ENCODE measurements around the gene KCNB1.
A peak's percentile ranks its signal among the peaks of the same experiment; 100 is the strongest.

KCNB1 gene

GRCh38 chr20:49384437-49385434 lies 97.7 kb downstream of the KCNB1 start:
- peak; percentile 60 for DNase-seq

- DNase-seq, result peak; percentile 56
These were observed 100.6 kb downstream of the KCNB1 start for GRCh38 chr20:49381558-49382493.

- DNase-seq, result no peak
These were observed 102.1 kb downstream of the KCNB1 start for GRCh38 chr20:49380337-49380780.

GRCh38 chr20:49379338-49379737 lies 103.1 kb downstream of the KCNB1 start:
- DNase-seq, result no peak

GRCh38 chr20:49377326-49377725 lies 105.1 kb downstream of the KCNB1 start:
- no peak for DNase-seq

GRCh38 chr20:49375170-49375569 lies 107.3 kb downstream of the KCNB1 start:
- DNase-seq, result no peak

- DNase-seq, result peak; percentile 29
These were observed 110.3 kb downstream of the KCNB1 start for GRCh38 chr20:49372095-49372734.

GRCh38 chr20:49368596-49368995 lies 113.9 kb downstream of the KCNB1 start:
- no peak for DNase-seq

GRCh38 chr20:49367113-49367512 lies 115.4 kb downstream of the KCNB1 start:
- no peak for DNase-seq

GRCh38 chr20:49366687-49367086 lies 115.8 kb downstream of the KCNB1 start:
- no peak for DNase-seq

GRCh38 chr20:49361862-49362660 lies 120.4 kb downstream of the KCNB1 start:
- no peak for DNase-seq

- no peak for DNase-seq
These were observed 122.1 kb downstream of the KCNB1 start for GRCh38 chr20:49360242-49360968.

- no peak for DNase-seq
These were observed 125.8 kb downstream of the KCNB1 start for GRCh38 chr20:49356676-49357075.

GRCh38 chr20:49354673-49355072 lies 127.8 kb downstream of the KCNB1 start:
- DNase-seq, result no peak

GRCh38 chr20:49353348-49353747 lies 129.1 kb downstream of the KCNB1 start:
- no peak for DNase-seq

GRCh38 chr20:49352751-49353150 lies 129.7 kb downstream of the KCNB1 start:
- DNase-seq, result no peak

GRCh38 chr20:49351775-49352174 lies 130.7 kb downstream of the KCNB1 start:
- no peak for DNase-seq

GRCh38 chr20:49349694-49350252 lies 132.7 kb downstream of the KCNB1 start:
- no peak for DNase-seq

- no peak for DNase-seq
These were observed 133.4 kb downstream of the KCNB1 start for GRCh38 chr20:49349078-49349477.

GRCh38 chr20:49348563-49348962 lies 133.9 kb downstream of the KCNB1 start:
- DNase-seq, result no peak

GRCh38 chr20:49347156-49347555 lies 135.3 kb downstream of the KCNB1 start:
- DNase-seq, result peak; percentile 23
